ENCODE results near the gene PDXP. TPM values are rescaled to one million over a fixed set of nuclear protein-coding genes. Genes with fewer than 3 reads are reported as not detected.

The PDXP gene
- total RNA-seq, 1 donor from 2014 or later = 22.4 TPM

DNA sequence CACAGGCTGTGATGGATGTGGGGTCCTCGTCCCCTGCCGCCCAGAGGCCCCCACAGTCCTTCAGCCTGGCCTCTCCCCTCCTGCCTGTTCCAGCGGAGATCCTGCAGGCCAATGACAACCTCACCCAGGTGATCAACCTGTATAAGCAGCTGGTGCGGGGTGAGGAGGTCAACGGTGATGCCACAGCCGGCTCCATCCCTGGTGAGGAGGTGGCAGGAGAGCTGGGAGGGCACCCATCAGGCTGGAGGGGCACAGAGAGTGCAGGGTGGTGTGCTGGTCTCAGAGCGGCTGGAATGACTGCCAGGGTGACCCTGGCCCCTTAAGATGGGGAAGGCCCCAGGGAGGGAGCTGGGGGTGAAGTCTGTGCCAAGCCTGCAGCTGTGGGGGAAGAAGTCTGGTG is 33.6 kb upstream of the PDXP start:
- no peak overlapping the region for H3K4me2 ChIP-seq (ENCODE audit: low read length)
- H3K4me1 ChIP-seq (ENCODE audit: insufficient read depth, low read length) = no peaks in the 10 kb centered on the region
- no peak overlapping the region for H2AFZ ChIP-seq (ENCODE audit: low read depth, low read length)
- no peaks in the 10 kb centered on the region for H3K79me2 ChIP-seq (ENCODE audit: insufficient read depth, low read length)
- H3K4me3 Mint-ChIP-seq (ENCODE audit: unreplicated experiment) = no peak overlapping the region
- no peak overlapping the region for H3K4me3 ChIP-seq (ENCODE audit: insufficient read depth, low read depth, low read length)
- DNase-seq (ENCODE audit: low read depth) = no peak
- peaks cover 3% of the 10 kb centered on the region for H4K20me1 ChIP-seq (ENCODE audit: insufficient read depth, low read length)
- no peaks in the 10 kb centered on the region for H3K9me3 ChIP-seq (ENCODE audit: insufficient read depth, low read depth, low read length)
- TF ChIP-seq, protein P1, sequence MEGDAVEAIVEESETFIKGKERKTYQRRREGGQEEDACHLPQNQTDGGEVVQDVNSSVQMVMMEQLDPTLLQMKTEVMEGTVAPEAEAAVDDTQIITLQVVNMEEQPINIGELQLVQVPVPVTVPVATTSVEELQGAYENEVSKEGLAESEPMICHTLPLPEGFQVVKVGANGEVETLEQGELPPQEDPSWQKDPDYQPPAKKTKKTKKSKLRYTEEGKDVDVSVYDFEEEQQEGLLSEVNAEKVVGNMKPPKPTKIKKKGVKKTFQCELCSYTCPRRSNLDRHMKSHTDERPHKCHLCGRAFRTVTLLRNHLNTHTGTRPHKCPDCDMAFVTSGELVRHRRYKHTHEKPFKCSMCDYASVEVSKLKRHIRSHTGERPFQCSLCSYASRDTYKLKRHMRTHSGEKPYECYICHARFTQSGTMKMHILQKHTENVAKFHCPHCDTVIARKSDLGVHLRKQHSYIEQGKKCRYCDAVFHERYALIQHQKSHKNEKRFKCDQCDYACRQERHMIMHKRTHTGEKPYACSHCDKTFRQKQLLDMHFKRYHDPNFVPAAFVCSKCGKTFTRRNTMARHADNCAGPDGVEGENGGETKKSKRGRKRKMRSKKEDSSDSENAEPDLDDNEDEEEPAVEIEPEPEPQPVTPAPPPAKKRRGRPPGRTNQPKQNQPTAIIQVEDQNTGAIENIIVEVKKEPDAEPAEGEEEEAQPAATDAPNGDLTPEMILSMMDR (IDR thresholded peaks at IDR 0.05; ENCODE audit: insufficient read depth, low read depth, low read length) = no peak
- no peak for TF ChIP-seq EZH2 (IDR thresholded peaks at IDR 0.05; ENCODE audit: insufficient read depth, low read length)
- H3K36me3 ChIP-seq (ENCODE audit: insufficient read depth, low read length) = peaks cover 5% of the 10 kb centered on the region
- H3K27me3 ChIP-seq (ENCODE audit: insufficient read depth, low read length) = no peaks in the 10 kb centered on the region
- no peak overlapping the region for H3K27ac Mint-ChIP-seq (ENCODE audit: unreplicated experiment)
- H3K36me3 Mint-ChIP-seq (ENCODE audit: low read depth, unreplicated experiment) = peaks cover 5% of the 10 kb centered on the region
- no peak for FAIRE-seq
- no peak overlapping the region for H3K27ac ChIP-seq (ENCODE audit: low read depth, low read length)
- H3K4me1 Mint-ChIP-seq (ENCODE audit: low read depth, unreplicated experiment) = peaks cover 8% of the 10 kb centered on the region
- no peaks in the 10 kb centered on the region for H3K9me3 Mint-ChIP-seq (ENCODE audit: unreplicated experiment)
- H3K27me3 Mint-ChIP-seq (ENCODE audit: low read depth, unreplicated experiment) = no peaks in the 10 kb centered on the region
- H3K9ac ChIP-seq (ENCODE audit: low read length) = no peak overlapping the region

DNA sequence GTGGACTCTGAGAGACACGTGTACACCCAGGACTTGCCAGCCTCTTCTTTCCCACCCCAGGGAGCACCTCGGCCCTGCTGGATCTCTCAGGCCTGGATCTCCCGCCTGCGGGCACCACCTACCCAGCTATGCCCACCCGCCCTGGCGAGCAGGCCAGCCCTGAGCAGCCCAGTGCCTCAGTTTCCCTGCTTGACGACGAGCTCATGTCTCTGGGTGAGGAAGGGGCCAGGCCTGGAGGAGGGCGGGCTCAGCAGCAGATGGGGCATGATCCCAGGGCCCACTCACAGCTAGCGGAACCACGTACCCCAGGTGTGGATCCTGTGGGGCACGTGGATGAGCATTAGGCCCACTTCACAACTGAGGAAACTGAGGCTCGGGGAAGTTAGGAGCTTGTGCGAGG is 32.8 kb upstream of the PDXP start:
- H3K9me3 ChIP-seq (ENCODE audit: insufficient read depth, low read depth, low read length) = no peaks in the 10 kb centered on the region
- H3K4me2 ChIP-seq (ENCODE audit: low read length) = no peak overlapping the region
- Mint-ChIP-seq H3K27ac (ENCODE audit: unreplicated experiment) (no peak overlapping the region), H3K36me3 (ENCODE audit: low read depth, unreplicated experiment) (peaks cover 5% of the 10 kb centered on the region), H3K27me3 (ENCODE audit: low read depth, unreplicated experiment) (no peaks in the 10 kb centered on the region), H3K9me3 (ENCODE audit: unreplicated experiment) (no peaks in the 10 kb centered on the region), H3K4me1 (ENCODE audit: low read depth, unreplicated experiment) (peaks cover 8% of the 10 kb centered on the region), H3K4me3 (ENCODE audit: unreplicated experiment) (no peak overlapping the region)
- peaks cover 3% of the 10 kb centered on the region for H3K36me3 ChIP-seq (ENCODE audit: insufficient read depth, low read length)
- no peaks in the 10 kb centered on the region for H3K4me1 ChIP-seq (ENCODE audit: insufficient read depth, low read length)
- no peaks in the 10 kb centered on the region for H3K27me3 ChIP-seq (ENCODE audit: insufficient read depth, low read length)
- no peak for DNase-seq (ENCODE audit: low read depth)
- H3K4me3 ChIP-seq (ENCODE audit: insufficient read depth, low read depth, low read length) = no peak overlapping the region
- peaks cover 3% of the 10 kb centered on the region for H4K20me1 ChIP-seq (ENCODE audit: insufficient read depth, low read length)
- H2AFZ ChIP-seq (ENCODE audit: low read depth, low read length) = no peak overlapping the region
- no peak overlapping the region for H3K9ac ChIP-seq (ENCODE audit: low read length)
- H3K27ac ChIP-seq (ENCODE audit: low read depth, low read length) = no peak overlapping the region
- FAIRE-seq = no peak
- no peaks in the 10 kb centered on the region for H3K79me2 ChIP-seq (ENCODE audit: insufficient read depth, low read length)
- TF ChIP-seq EZH2 (IDR thresholded peaks at IDR 0.05; ENCODE audit: insufficient read depth, low read length) = no peak
- TF ChIP-seq, protein P1 (IDR thresholded peaks at IDR 0.05; ENCODE audit: insufficient read depth, low read depth, low read length) = no peak

DNA sequence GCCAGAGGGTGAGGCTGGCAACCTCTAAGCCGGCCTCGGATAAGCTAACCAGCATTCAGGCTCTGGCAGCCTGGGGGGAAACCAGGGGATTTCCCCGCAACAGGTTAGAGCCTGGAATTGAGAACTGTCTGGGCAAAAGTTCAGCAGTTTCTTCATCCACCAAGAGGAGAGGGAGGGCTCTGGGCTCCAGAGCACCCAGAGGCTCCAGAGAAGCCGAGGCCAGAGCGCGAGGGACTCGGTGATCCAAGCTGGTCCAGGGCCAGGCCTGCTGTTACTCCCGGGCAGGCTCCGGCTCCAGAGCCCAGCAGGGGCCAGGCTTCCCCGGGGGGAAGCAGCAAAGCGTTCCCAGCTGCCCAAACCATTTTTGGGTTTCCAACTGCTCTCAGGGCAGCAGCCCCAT is 32.4 kb upstream of the PDXP start:
- Histone ChIP-seq H3K79me2 (ENCODE audit: insufficient read depth, low read length) (no peaks in the 10 kb centered on the region), H3K27ac (ENCODE audit: low read depth, low read length) (no peak overlapping the region), H3K36me3 (ENCODE audit: insufficient read depth, low read length) (peaks cover 2% of the 10 kb centered on the region), H3K9me3 (ENCODE audit: insufficient read depth, low read depth, low read length) (no peaks in the 10 kb centered on the region), H4K20me1 (ENCODE audit: insufficient read depth, low read length) (peaks cover 3% of the 10 kb centered on the region), H3K27me3 (ENCODE audit: insufficient read depth, low read length) (no peaks in the 10 kb centered on the region), H3K4me1 (ENCODE audit: insufficient read depth, low read length) (no peaks in the 10 kb centered on the region), H2AFZ (ENCODE audit: low read depth, low read length) (no peak overlapping the region), H3K4me2 (ENCODE audit: low read length) (no peak overlapping the region), H3K9ac (ENCODE audit: low read length) (no peak overlapping the region), H3K4me3 (ENCODE audit: insufficient read depth, low read depth, low read length) (no peak overlapping the region)
- H3K4me1 Mint-ChIP-seq (ENCODE audit: low read depth, unreplicated experiment) = peaks cover 8% of the 10 kb centered on the region
- peaks cover 5% of the 10 kb centered on the region for H3K36me3 Mint-ChIP-seq (ENCODE audit: low read depth, unreplicated experiment)
- H3K4me3 Mint-ChIP-seq (ENCODE audit: unreplicated experiment) = no peak overlapping the region
- no peaks in the 10 kb centered on the region for H3K27me3 Mint-ChIP-seq (ENCODE audit: low read depth, unreplicated experiment)
- TF ChIP-seq EZH2 (IDR thresholded peaks at IDR 0.05; ENCODE audit: insufficient read depth, low read length) = no peak
- TF ChIP-seq, protein P1 (IDR thresholded peaks at IDR 0.05; ENCODE audit: insufficient read depth, low read depth, low read length) = no peak
- FAIRE-seq = no peak
- no peak overlapping the region for H3K27ac Mint-ChIP-seq (ENCODE audit: unreplicated experiment)
- no peaks in the 10 kb centered on the region for H3K9me3 Mint-ChIP-seq (ENCODE audit: unreplicated experiment)
- DNase-seq (ENCODE audit: low read depth) = no peak
